ENCODE measurements around the gene ZNF608.

The ZNF608 gene

DNA sequence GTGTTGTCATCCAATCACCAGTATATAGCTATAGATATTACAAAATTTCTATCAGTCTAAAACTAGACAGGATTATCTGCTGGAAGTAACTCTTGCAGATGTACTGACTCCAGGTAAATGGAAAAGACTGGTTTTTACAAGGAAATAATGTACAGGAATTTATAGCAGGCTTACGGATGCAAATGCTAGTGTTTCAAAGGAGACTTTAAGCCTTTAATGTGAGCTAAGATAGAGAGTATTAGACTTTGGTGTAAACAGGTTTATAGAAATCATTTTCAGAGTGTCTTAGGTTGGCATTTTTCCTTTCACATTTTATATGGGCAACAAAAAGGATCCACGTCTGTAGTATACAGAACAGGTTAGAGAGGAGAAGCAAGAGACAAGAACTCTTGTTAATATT is 16.1 kb downstream of the ZNF608 start:
- TF ChIP-seq, protein P1, sequence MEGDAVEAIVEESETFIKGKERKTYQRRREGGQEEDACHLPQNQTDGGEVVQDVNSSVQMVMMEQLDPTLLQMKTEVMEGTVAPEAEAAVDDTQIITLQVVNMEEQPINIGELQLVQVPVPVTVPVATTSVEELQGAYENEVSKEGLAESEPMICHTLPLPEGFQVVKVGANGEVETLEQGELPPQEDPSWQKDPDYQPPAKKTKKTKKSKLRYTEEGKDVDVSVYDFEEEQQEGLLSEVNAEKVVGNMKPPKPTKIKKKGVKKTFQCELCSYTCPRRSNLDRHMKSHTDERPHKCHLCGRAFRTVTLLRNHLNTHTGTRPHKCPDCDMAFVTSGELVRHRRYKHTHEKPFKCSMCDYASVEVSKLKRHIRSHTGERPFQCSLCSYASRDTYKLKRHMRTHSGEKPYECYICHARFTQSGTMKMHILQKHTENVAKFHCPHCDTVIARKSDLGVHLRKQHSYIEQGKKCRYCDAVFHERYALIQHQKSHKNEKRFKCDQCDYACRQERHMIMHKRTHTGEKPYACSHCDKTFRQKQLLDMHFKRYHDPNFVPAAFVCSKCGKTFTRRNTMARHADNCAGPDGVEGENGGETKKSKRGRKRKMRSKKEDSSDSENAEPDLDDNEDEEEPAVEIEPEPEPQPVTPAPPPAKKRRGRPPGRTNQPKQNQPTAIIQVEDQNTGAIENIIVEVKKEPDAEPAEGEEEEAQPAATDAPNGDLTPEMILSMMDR (IDR thresholded peaks at IDR 0.05): no peak
- Histone ChIP-seq H3K27ac (no peak overlapping the region), H3K4me3 (no peak overlapping the region)
- DNase-seq (ENCODE audit: low spot score): no peak

DNA sequence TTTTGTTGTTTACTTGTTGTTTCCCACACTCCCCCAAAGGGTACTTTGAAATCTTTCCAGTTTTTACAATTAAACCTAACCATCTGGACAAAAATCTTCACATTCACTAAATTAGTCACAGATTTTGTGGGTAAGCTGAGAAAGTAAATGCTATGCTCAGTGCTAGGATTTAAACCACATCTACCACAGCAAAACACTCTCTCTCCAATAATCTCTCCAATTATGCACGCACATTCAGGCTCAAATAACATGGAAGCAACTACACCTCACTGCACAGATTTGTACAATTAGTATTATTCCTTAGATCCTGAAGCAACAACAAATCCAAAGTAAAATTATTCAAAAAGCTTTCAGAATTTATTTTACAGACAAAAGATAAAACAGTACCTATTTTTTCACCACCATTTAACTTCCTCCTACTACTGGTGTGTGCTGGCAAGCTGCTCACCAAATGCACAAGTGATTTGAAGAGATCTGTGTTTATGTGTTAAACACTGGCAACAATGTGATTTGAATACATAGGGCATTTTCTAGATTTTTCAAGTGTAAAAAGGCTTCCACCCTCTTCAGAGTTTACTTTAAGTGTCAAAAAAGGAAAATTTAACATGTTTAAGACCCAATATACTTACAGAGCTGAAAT is 16.6 kb downstream of the ZNF608 start:
- H3K27ac ChIP-seq: no peak overlapping the region
- no peak overlapping the region for H3K4me3 ChIP-seq
- DNase-seq (ENCODE audit: low spot score): no peak
- TF ChIP-seq, protein P1 (IDR thresholded peaks at IDR 0.05): no peak

DNA sequence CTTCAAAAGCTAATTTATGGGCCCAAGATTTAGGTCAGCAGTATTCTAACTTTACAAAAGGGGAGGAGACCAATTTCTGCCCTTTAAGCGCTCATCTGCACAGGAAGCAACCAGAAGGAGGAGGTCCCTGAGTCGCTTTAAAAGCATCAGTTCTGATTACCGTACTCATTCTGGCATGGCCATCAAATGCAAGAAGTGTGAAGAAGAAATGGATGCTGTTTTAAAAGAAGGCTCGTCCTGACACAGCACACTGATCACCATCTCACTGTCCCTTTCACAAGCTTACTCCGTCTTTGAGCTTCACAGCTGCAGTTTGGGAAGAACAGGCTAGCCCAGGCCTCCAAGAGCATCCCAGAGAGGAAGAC is 17.5 kb downstream of the ZNF608 start:
- TF ChIP-seq, protein P1 (IDR thresholded peaks at IDR 0.05): no peak
- H3K27ac ChIP-seq: no peak overlapping the region
- DNase-seq (ENCODE audit: low spot score): no peak
- H3K4me3 ChIP-seq: no peak overlapping the region

DNA sequence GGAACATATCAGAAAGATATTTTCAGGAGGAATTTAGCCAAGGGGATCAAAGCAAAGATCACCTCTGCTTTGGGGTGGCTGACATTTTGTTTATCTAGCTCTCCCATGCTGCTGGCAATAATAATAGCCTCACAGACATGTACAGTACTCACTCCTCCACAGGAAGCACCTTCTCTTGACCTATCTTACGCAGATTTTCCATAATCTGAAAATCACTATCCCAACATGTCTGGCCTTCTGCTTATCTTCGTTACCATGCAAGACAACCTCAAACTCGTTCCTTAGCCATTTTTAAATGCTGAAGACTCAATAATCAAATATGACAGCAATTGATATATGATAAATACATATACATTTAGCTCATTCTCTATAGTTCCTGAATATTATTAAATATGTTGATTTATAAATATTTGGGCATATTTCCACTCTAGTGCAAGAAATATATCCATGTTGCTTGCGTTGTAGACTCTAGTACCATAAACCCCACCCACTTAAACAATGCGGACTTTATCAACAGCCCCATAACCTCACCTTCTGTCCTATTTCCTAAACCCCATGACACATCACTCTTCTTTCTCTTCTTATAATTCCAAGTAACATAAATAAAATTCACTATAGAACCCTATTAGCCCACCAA is 18.0 kb downstream of the ZNF608 start:
- no peak for DNase-seq (ENCODE audit: low spot score)
- no peak overlapping the region for H3K27ac ChIP-seq

DNA sequence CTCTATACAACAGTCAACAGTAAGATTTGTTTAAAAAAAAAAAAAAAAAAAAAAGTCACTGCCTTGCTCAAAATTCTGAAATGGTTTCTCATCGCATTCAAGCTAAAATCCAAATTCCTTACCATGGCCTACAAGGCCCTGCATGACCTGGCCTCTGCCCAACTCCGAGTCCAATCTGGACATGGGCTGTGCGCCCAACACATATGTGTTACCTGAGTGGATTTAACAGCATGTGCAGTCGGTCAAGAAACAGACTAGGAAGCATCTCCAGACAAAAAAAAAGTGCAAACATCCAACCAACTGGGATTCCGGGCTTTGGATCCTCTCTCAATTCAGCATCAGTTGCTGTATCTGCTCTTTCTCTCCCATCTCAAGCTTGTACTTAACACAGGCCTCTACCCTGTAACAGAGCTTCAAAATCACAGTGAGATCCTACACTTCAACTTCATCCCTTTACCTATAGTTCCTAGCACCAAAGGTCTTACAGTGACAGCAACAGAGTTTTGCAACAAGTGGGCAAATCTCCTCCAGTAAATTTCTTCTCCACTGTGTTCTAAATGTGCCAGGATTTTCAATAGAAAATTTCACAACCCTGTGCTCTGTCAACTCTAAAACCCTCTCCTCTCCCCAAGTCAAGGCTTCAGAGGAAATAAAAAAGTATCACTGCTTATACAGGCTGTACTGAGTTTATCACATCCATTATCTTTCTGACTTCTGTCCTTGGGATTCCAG is 19.6 kb downstream of the ZNF608 start:
- H3K4me3 ChIP-seq: no peak overlapping the region
- TF ChIP-seq, protein P1 (IDR thresholded peaks at IDR 0.05): no peak
- H3K27ac ChIP-seq: no peak overlapping the region
- DNase-seq (ENCODE audit: low spot score): no peak

More for the DNA sequence above, 18.0 kb downstream of the ZNF608 start:
- TF ChIP-seq, protein P1 (IDR thresholded peaks at IDR 0.05): no peak
- H3K4me3 ChIP-seq: no peak overlapping the region

DNA sequence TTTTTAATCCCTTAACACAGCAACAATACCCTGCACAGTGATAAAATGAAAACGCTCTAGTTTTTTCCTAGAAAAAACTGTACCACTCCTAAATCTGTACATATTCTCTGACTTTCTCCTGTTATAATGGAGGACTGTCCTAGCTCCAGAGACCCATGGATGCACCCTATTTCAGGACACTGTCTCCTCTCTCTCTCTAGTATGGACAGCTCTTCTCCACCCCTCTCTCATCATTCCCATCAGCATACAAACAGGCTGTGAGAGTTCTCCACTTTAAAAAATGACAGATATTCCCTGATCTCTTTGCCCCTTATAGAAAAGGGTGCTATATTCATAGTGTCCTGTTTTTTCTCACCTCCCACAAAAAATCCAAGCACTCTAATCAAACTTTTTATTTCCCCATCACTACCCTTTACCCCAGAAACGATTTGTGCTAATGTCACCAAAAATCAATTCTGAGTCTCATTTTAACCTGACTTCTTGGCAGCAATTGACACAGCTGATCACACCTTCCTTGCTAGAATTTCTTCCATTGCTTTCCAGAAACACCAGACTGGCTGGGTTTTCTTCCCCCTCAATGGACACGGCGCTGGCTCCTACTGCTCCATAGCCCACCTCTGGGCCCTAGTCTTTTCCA is 20.7 kb downstream of the ZNF608 start:
- DNase-seq (ENCODE audit: low spot score): no peak
- H3K27ac ChIP-seq: no peak overlapping the region
- TF ChIP-seq, protein P1 (IDR thresholded peaks at IDR 0.05): no peak
- H3K4me3 ChIP-seq: no peak overlapping the region

Measured in coronary artery (tissue), 2 donors.